ENCODE measurements around the gene PWWP2B. TPM values are rescaled to one million over a fixed set of nuclear protein-coding genes. Genes with fewer than 3 reads are reported as not detected.

The PWWP2B gene
- total RNA-seq, 2 donors from 2014 or later = 11.8 to 12.7 TPM

DNA sequence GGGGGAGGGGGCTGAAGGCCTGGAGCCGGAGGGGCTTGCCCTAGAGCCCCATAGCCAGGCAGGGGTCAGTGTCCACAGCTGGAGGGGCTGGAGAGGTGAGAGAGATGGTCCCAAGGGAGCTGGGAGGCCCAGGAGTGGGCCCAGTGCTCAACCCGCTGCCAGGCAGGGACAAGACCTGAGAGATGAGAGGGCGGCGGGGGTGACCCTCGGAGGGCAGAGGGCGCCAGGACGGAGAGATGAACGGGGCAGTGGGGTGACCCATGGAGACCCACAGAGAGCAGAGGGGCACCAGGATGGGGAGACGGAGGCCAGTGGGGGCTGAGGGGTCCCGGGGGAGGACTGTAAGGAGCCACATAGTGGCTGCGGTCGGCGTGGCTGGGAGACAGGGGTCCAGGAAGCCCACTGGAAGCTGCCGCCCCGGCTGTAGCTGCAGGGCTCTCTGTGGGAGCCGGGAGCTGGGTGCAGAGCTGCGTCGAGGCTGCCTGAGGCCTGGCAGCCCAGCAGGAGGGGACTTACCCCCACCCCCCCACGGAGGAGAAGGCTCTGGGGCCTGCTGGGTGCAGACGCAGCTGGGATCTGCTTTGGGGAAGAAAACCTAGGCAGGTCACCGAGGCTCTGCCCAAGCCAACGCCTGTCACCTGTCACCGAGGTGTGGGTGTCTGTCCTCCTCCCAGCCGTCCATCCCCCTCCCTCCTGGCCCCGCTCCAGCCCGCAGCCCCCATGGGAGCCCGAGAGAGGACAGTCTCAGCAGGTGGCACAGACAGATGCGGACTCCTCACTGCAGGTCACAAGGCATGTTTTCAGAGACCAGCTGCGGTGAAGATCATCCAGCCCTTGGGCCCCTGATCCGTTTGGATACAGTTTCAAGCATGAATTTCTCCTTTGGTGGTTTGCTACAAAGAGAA lies 25.1 kb downstream of the PWWP2B start:
- no peak for DNase-seq
- intact Hi-C loops (cut with DNase I) = no loop called here
- no peak for ATAC-seq

GRCh38 chr10:132422903-132423825 lies 26.2 kb downstream of the PWWP2B start:
- no peak for DNase-seq
- intact Hi-C loops (cut with DNase I) = no loop called here
- no peak for ATAC-seq

- DNase-seq (no peak), ATAC-seq (no peak)
- intact Hi-C loops (cut with DNase I) = no loop called here
Observed at GRCh38 chr10:132423966-132424861, 27.2 kb downstream of the PWWP2B start.

GRCh38 chr10:132425029-132425756 lies 28.2 kb downstream of the PWWP2B start:
- DNase-seq (no peak), ATAC-seq (no peak)
- intact Hi-C loops (cut with DNase I) = no loop called here

DNA sequence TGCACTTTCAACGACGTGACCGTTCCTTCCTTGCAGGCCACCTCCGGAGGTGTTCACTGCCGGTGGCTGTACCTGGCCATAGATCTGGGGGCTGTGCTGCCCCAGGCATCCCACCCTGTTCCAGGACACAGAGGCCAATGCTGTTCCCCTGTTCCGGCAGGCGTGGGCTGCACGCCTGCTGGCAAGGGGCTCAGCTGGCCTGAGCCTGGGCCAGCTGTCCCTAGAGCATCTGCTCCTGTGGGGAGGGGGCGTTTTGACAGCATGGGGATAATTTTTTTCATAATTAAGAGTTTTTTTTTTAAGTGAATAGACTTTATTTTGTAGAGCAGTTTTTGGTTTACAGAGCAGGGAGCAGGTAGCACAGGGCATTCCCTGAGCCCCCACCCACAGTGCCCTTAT lies 28.8 kb downstream of the PWWP2B start:
- no peak for DNase-seq
- no peak for ATAC-seq
- intact Hi-C loops (cut with DNase I) = no loop called here

DNA sequence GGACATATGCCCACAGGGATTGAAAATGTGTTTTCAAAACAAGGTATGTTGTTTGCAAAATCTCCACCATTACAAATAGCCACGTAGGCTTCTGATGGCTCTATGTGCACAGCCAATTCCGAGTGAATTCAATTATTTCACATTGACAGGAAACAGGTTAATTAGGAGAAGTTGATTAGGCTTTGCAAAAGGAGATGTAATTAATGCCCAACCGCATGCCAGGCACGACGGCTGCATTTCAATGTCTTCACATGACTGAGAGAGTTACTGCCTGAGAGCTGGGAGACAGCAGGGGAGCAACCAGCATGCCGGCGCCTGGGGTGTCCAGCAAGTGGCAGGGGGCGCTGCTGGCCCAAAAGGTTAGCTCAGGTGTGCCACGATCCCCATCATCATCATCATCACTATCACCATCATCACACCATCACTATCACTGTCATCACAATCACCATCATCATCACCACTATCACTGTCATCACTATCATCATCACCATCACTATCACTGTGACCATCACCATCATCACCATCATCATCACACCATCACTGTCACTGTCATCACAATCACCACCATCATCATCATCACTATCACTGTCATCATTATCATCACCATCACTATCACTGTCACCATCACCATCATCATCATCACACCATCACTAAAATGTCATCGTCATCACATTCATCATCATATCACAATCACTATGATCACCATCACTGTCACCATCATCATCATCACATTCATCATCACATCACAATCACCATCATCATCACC lies 30.2 kb downstream of the PWWP2B start:
- ATAC-seq = no peak
- intact Hi-C loops (cut with DNase I) = no loop called here

DNA sequence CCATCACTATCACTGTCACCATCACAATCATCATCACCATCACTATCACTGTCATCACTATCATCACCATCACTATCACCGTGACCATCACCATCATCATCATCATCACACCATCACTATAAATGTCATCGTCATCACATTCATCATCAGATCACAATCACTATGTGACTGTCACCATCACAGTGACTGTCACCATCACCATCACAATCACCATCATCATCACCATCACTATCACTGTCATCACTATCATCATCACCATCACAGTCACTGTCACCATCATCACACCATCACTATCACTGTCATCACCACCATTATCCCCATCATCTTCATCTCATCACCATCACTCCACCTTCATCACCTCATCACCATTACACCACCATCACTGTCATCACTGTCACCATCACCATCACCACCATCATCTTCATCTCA lies 31.0 kb downstream of the PWWP2B start:
- intact Hi-C loops (cut with DNase I) = no loop called here
- DNase-seq = no peak
- ATAC-seq = no peak

More for the DNA sequence above, 30.2 kb downstream of the PWWP2B start:
- DNase-seq = no peak

GRCh38 chr10:132428486-132428995 lies 31.5 kb downstream of the PWWP2B start:
- no peak for DNase-seq
- intact Hi-C loops (cut with DNase I) = no loop called here

DNA sequence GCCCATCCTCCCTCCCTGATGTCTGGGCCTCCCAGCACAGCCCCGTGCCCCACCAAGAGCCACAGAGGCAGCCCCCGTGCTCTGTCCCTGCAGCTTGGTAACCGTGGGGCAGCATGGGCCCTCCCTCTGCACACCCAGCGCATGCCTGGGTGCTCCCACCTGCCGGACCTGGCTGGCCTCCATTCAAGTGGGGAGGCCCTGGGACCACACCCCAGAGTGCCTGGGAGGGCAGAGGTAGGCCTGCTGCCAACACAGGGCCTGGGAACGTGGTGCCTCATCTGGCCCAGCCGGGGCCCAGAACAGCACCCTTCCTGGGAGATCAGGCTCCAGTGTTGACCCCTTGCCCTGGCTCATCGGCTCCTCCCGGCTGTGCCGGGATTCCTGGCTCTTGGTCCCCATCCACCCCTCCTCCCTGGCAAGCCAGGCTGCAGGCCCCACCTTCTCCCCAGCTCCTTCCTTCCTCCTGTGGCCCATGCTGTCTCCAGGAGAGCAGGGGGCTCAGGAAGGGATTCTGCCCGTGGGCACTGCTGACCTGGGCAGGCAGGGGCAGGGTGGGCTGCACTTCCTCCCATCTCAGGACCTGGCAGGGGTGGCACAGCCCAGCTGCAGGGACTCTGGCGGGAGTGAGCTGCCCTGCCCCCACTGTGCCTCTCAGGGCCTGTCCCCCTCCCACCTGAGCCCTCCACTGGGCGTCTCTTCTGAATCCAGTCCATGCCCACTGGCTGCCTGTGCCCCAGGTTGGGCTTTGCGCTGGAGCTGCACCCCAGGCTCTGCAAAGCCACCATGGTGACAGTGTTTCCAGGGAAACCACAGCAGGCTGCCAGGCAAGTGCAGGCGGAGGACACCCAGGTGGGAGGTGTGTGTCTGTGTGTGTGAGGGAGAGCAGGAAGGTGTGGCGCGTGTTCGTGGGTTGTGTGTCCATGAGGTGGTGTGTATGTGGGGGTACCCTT lies 32.6 kb downstream of the PWWP2B start:
- intact Hi-C loops (cut with DNase I) = no loop called here
- no peak for ATAC-seq
- no peak for DNase-seq

More at GRCh38 chr10:132428486-132428995, 31.5 kb downstream of the PWWP2B start:
- no peak for ATAC-seq

- ATAC-seq (no peak), DNase-seq (no peak)
- intact Hi-C loops (cut with DNase I) = no loop called here
Observed at GRCh38 chr10:132430231-132430743, 33.3 kb downstream of the PWWP2B start.

DNA sequence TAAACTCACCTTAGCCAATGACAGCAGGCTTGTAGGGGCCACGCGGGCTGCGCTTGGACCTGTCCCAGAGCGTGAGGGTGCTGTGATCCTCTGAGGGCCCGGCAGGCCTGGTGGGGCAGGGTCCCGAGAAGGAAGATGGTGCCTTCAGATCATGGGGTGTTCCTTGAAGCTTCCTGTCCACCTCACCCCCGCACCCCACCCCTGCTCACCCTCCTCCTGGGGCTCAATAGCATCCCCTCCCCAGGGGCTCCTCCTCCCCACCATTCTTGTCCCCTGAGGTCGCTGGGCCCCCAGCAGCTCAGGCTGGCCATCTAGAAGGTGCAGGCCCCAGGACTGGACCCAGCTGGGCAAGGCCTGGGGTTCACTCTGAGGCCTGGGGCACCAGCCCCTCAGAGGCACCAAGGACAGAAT lies 33.9 kb downstream of the PWWP2B start:
- intact Hi-C loops (cut with DNase I) = no loop called here
- DNase-seq (no peak), ATAC-seq (no peak)

- intact Hi-C loops (cut with DNase I) = no loop called here
- ATAC-seq = no peak
- no peak for DNase-seq
Observed at GRCh38 chr10:132431537-132432175, 34.7 kb downstream of the PWWP2B start.

DNA sequence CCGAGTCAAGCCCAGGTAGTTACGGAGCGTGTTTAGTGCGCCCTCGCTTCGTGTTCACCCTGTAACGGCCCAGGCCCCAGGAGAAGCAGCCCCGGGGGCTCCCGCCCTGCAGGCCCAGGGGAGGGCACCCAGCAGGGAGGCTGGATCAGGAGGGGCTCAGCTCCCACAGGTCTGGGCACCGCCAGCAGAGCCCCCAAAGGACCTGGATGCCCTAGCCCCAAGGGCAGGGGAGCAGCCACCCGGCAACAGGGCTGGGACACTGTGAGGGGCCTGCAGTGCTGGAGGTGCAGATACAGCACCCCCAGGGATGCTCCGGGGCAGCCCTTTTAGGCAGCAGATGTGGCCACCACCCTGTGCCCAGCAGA lies 35.2 kb downstream of the PWWP2B start:
- intact Hi-C loops (cut with DNase I) = no loop called here
- ATAC-seq = no peak
- DNase-seq = no peak

GRCh38 chr10:132433671-132434340 lies 36.8 kb downstream of the PWWP2B start:
- ATAC-seq (no peak), DNase-seq (no peak)
- intact Hi-C loops (cut with DNase I) = no loop called here

DNA sequence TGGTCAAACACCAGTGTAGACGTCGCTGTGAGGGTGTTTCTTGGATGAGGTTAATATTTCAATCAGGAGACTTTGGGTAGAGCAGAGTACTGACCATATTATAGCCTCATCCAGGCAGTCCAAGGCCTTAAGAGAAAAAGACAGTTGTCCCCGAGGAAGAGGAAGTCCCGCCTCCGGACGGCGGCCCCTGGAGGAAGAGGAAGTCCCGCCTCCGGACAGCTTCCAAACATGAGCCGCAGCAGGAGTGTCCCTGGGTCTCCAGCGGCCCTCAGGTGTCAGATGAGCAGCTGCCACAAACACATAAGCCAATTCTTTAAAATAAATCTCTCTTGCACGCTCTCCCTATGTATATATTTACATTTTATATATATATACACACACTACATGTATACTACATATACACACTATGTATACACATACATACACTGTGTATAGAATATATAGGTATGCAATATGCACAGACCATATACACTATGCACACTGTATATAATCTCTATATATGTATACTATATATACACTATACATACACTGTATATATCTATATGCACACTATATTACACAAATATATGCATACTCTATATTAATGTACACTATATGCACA lies 37.5 kb downstream of the PWWP2B start:
- intact Hi-C loops (cut with DNase I) = no loop called here
- ATAC-seq (no peak), DNase-seq (peak; percentile 74)

Data from left cardiac atrium (tissue), 4 donors.